Heart left ventricle (tissue), 16 donors: ENCODE results near the gene XPC. TPM values are rescaled to one million over a fixed set of nuclear protein-coding genes. Genes with fewer than 3 reads are reported as not detected.

Experiments
- ATAC-seq, 4 donors: fragments of 200-7000 bp; cut with Tn5 transposase; one replicate each; pipeline ENCODE4 v1.9.1; 2020 to 2022; ENCODE audit warnings: moderate library complexity in 4 of 4, mild to moderate bottlenecking in 3 of 4, moderate number of reproducible peaks in 1 of 4
- DNase-seq, 5 donors: peaks; one replicate each; pipeline ENCODE4 v3.0.0-alpha.2; 2020
- H3K27ac ChIP-seq, 12 donors: fragments of 200-600 bp; sonication (generic) in 4 of 12; one replicate each; pipeline versions ENCODE4 v1.5.0 to v1.8.0; 2016 to 2022; ENCODE audit warnings: mild to moderate bottlenecking in 2 of 12
- H3K27me3 ChIP-seq, 9 donors: fragments of 200-600 bp; sonication (generic) in 2 of 9; one replicate each; pipeline versions ENCODE4 v1.5.1 to v1.8.0; 2016 to 2022; ENCODE audit warnings: mild to moderate bottlenecking in 3 of 9
- H3K36me3 ChIP-seq, 9 donors: fragments of 200-600 bp; sonication (generic) in 2 of 9; one replicate each; pipeline versions ENCODE4 v1.5.0 to v1.8.0; 2018 to 2022; ENCODE audit warnings: mild to moderate bottlenecking in 2 of 9
- H3K4me1 ChIP-seq, 12 donors: fragments of 200-600 bp; sonication (generic) in 4 of 12; one replicate each; pipeline versions ENCODE4 v1.5.0 to v1.8.0; 2016 to 2022; ENCODE audit warnings: mild to moderate bottlenecking in 3 of 12
- H3K4me3 ChIP-seq, 12 donors: fragments of 200-600 bp; sonication (generic) in 4 of 12; one replicate each; pipeline versions ENCODE4 v1.5.0 to v1.8.0; 2017 to 2022; ENCODE audit warnings: mild to moderate bottlenecking in 9 of 12, moderate library complexity in 4 of 12
- H3K9me3 ChIP-seq, 12 donors: fragments of 200-600 bp; sonication (generic) in 4 of 12; one replicate each; pipeline versions ENCODE4 v1.5.0 to v1.8.0; 2016 to 2022; ENCODE audit warnings: mild to moderate bottlenecking in 1 of 12
- CTCF ChIP-seq, 12 donors: fragments of 200-600 bp; sonication (generic) in 4 of 12; IDR thresholded peaks; one replicate each; pipeline versions ENCODE4 v1.5.0 to v1.8.0; 2018 to 2022; ENCODE audit warnings: antibody characterized with exemption in 12 of 12, mild to moderate bottlenecking in 5 of 12
- POLR2A ChIP-seq, 2 donors: fragments of 450-650 bp; IDR thresholded peaks; one replicate each; pipeline ENCODE4 v1.6.1; 2017; ENCODE audit warnings: antibody characterized with exemption in 2 of 2, mild to moderate bottlenecking in 2 of 2, moderate library complexity in 2 of 2
- WGBS, 4 donors: extraction: QIAGEN DNeasy Blood & Tissue Kit in 2 of 4; methylation state at CpG; one replicate each; pipeline versions ENCODE4 v1.1.5 to v1.1.7; 2013 to 2018; 5-methylcytosine and 5-hydroxymethylcytosine counted together
- intact Hi-C, 10 donors: fragments of 100-400 bp; cut with DNase I; formaldehyde crosslinking; loops; one replicate each; pipeline versions ENCODE4 v1.11.1 to v1.14.2; 2022
- polyA plus RNA-seq, 2 donors: library from polyadenylated mRNA; stranded (reverse); fragments of 200-250 nt; gene quantifications; one replicate each; pipeline ENCODE4 v1.2.3, GENCODE V29; 2013
- total RNA-seq, 9 donors: library from RNA; depleted of rRNA in 2 of 9; stranded (reverse); fragments of >200 nt in 2 of 9; fragmentation: NEBNext Ultra II Directional in 3 of 9; extraction: Animal tissue kit (Norgen Biotek cat#: 25700) in 3 of 9; gene quantifications; one replicate each; pipeline versions ENCODE4 v1.1.0 to v1.2.4, GENCODE V29; 2016 to 2023
- donor health status: ischemic (EF 13 %, LVEDD 7.1; RV severe dilation, severe dysfunction).
- donor health status: healthy with polysubstance abuse.
- donor health status: DM: no; HTN: yes; CAD: no.
- donor health status: DM: no; HTN: no; CAD: no.
- donor health status: ischemic (EF 25% LVEDD 6.9; RV normal size, moderate dysfunction).
- donor health status: ischemic (EF 25% LVEDD 5.7; RV mildly dilated, moderate dysfunction).
- donor health status: healthy.
- donor health status: DM: yes; HTN: yes; CAD: no.
- donor health status: ischemic (EF 35%, LVEDD 5.7; RV mildly dilated, moderate dysfunction).
- donor health status: nonischemic (EF 11% LVEDD 7.7; RV severe dilation, severe dysfunction).
- donor health status: DM: yes; HTN: yes; CAD: no.
- donor health status: PGD.
- donor health status: ischemic (EF 29% LVEDD 5.4; RV normal size, mild dysfunction).
- donor health status: nonischemic (EF 23%, LVEDD 6.1; RV moderate dilation, normal function).

Gene XPC
- total and polyA plus RNA-seq, 11 donors: 6.1 to 20.0 (median 9.5) TPM

- WGBS, 4 donors: 92 to 94% (median 92%) methylated on average over 12 of the region's 12 CpGs
- Histone ChIP-seq H3K27me3 (no peaks in the 10 kb centered on the region), H3K36me3 (peaks cover 3 to 53% (median 44%) of the 10 kb centered on the region in 9 donors), H3K27ac (peak overlapping the region in 1 of 12 donors; percentile 96), H3K4me3 (no peak overlapping the region), H3K4me1 (peaks cover 9 to 39% (median 32%) of the 10 kb centered on the region in 12 donors), H3K9me3 (no peaks in the 10 kb centered on the region)
- ATAC-seq (no peak), DNase-seq (no peak)
- intact Hi-C loops: loop anchor here in 7 of 10 donors (5.0 to 10.0 kb wide), 4 partner anchors 50 to 473 kb away; partner anchors contain the start of genes LSM3 (in 1 of the 7) and XPC (in 1 of the 7)
- TF ChIP-seq CTCF (IDR thresholded peaks at IDR 0.05) (no peak), POLR2A (IDR thresholded peaks at IDR 0.05) (no peak)
Measured at GRCh38 chr3:14127516-14128161, 50.8 kb downstream of the XPC start.

- TF ChIP-seq CTCF (IDR thresholded peaks at IDR 0.05) (no peak), POLR2A (IDR thresholded peaks at IDR 0.05) (no peak)
Measured at GRCh38 chr3:14126887-14127505, 51.4 kb downstream of the XPC start.

GRCh38 chr3:14126017-14126886, 52.1 kb downstream of the XPC start:
- 51 to 68% (median 60%) methylated on average over 9 to 11 of the region's 11 CpGs for WGBS, 4 donors
- peaks cover 2 to 47% (median 39%) of the 10 kb centered on the region in 9 donors for H3K36me3 ChIP-seq
- intact Hi-C loops: loop anchor here in 7 of 10 donors (5.0 to 10.0 kb wide), 4 partner anchors 51 to 471 kb away; partner anchors contain the start of genes LSM3 (in 1 of the 7) and XPC (in 1 of the 7)
- ATAC-seq (peak in 2 of 4 donors; percentile 35 to 74), DNase-seq (peak in 1 of 5 donors; percentile 90)
- peak overlapping the region; percentile 68 to 91 (median 85) for H3K4me3 ChIP-seq
- H3K4me1 ChIP-seq: peaks cover 9 to 48% (median 32%) of the 10 kb centered on the region in 12 donors
- TF ChIP-seq CTCF (IDR thresholded peaks at IDR 0.05): no peak
- TF ChIP-seq POLR2A (IDR thresholded peaks at IDR 0.05): peak in 1 of 2 donors; percentile 5
- peak overlapping the region; percentile 88 to 96 (median 92) for H3K27ac ChIP-seq
- no peaks in the 10 kb centered on the region for H3K9me3 ChIP-seq
- H3K27me3 ChIP-seq: no peaks in the 10 kb centered on the region

More at GRCh38 chr3:14126887-14127505, 51.4 kb downstream of the XPC start:
- WGBS, 4 donors: 77 to 80% (median 77%) methylated on average over 5 of the region's 5 CpGs
- no peak for DNase-seq
- Histone ChIP-seq H3K4me3 (peak overlapping the region in 3 of 12 donors; percentile 13 to 91 (median 85)), H3K4me1 (peaks cover 9 to 46% (median 32%) of the 10 kb centered on the region in 12 donors), H3K27me3 (no peaks in the 10 kb centered on the region), H3K9me3 (no peaks in the 10 kb centered on the region), H3K27ac (peak overlapping the region in 5 of 12 donors; percentile 6 to 96 (median 92)), H3K36me3 (peaks cover 3 to 47% (median 41%) of the 10 kb centered on the region in 9 donors)
- no peak for ATAC-seq
- intact Hi-C loops: loop anchor here in 7 of 10 donors (5.0 to 10.0 kb wide), 4 partner anchors 50 to 472 kb away; partner anchors contain the start of genes LSM3 (in 1 of the 7) and XPC (in 1 of the 7)
